ENCODE results near the gene KCNQ1. TPM values are rescaled to one million over a fixed set of nuclear protein-coding genes. Genes with fewer than 3 reads are reported as not detected.

Gene KCNQ1
- total RNA-seq, 3 donors from 2014 or later (not counting 1 experiment from before 2014, with no cell fraction given): 1.9 to 7.8 (median 3.3) TPM

DNA sequence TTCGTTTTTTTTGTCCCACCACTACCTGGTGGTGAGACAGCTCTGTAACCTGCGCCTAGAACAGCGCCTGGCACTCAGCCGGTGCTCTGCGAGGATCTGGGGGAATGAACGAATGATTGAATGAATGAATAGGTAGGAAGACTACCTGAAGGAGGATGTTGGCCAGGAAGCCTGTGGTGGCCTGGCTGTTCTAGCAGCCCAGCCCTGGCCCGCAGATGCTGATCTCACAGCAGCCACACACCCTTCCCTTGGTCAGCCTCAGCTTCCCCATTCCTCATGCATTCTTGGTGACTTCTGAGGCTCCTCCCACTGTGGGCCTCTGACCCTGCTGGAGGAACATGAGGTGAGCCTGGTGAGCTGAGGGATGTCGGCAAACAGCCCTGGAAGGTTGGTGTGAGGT lies 4.2 kb upstream of the KCNQ1 start:
- Histone ChIP-seq H3K9me3 (ENCODE audit: control insufficient read depth, insufficient read depth, low read length) (no peaks in the 10 kb centered on the region), H3K4me1 (ENCODE audit: control insufficient read depth, insufficient read depth, low read length) (peaks cover 11% of the 10 kb centered on the region), H3K27me3 (ENCODE audit: control insufficient read depth, insufficient read depth, low read length) (peaks cover 4% of the 10 kb centered on the region), H3K36me3 (ENCODE audit: control insufficient read depth, insufficient read depth, low read length) (no peaks in the 10 kb centered on the region), H3K27ac (ENCODE audit: low read length) (no peak overlapping the region), H3K4me3 (ENCODE audit: low read length) (no peak overlapping the region)
- ATAC-seq (peak in 1 of 3 donors; percentile 57), DNase-seq (peak in 1 of 2 donors; percentile 6)
- no peaks in the 10 kb centered on the region for H3K36me3 Mint-ChIP-seq
- peaks cover 18 to 27% of the 10 kb centered on the region in 2 donors for H3K27me3 Mint-ChIP-seq (ENCODE audit: low read depth in 2 of 2)
- no peaks in the 10 kb centered on the region for H3K9me3 Mint-ChIP-seq
- H3K4me3 Mint-ChIP-seq: no peak overlapping the region
- no peak overlapping the region for H3K27ac Mint-ChIP-seq
- intact Hi-C loops (cut with micrococcal nuclease): no loop called here
- TF ChIP-seq CTCF (IDR thresholded peaks at IDR 0.05): no peak
- WGBS (ENCODE audit: insufficient coverage): 67% methylated on average over 8 of the region's 8 CpGs
- H3K4me1 Mint-ChIP-seq: peaks cover 0 to 5% of the 10 kb centered on the region in 2 donors

DNA sequence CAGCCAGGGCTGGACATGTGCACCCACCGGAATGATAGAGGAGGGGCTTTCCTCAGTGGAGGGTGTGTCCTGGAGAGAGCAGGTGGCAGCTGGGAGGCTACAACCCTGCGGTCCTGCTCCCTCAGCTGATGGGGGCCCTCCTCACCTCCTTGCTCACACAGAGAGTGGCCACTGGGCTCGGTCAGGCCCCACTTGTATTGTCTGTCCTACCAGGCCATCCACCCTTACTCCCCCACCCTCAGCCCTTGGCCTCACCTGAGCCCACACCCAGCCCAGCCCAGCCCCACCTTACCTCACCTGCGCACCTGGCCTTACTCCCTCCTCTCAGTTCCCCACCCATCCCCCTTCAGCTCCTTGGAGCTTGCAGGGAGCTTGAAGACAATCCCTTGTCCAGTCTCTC lies 3.6 kb upstream of the KCNQ1 start:
- no peak for DNase-seq
- no peak overlapping the region for H3K27ac Mint-ChIP-seq
- intact Hi-C loops (cut with micrococcal nuclease): no loop called here
- Histone ChIP-seq H3K9me3 (ENCODE audit: control insufficient read depth, insufficient read depth, low read length) (no peaks in the 10 kb centered on the region), H3K4me1 (ENCODE audit: control insufficient read depth, insufficient read depth, low read length) (peaks cover 16% of the 10 kb centered on the region), H3K27ac (ENCODE audit: low read length) (no peak overlapping the region), H3K36me3 (ENCODE audit: control insufficient read depth, insufficient read depth, low read length) (no peaks in the 10 kb centered on the region), H3K27me3 (ENCODE audit: control insufficient read depth, insufficient read depth, low read length) (peaks cover 9% of the 10 kb centered on the region), H3K4me3 (ENCODE audit: low read length) (no peak overlapping the region)
- no peak for ATAC-seq
- H3K4me3 Mint-ChIP-seq: no peak overlapping the region
- H3K36me3 Mint-ChIP-seq: no peaks in the 10 kb centered on the region
- H3K9me3 Mint-ChIP-seq: no peaks in the 10 kb centered on the region
- H3K4me1 Mint-ChIP-seq: peaks cover 0 to 6% of the 10 kb centered on the region in 2 donors
- no peak for TF ChIP-seq CTCF (IDR thresholded peaks at IDR 0.05)
- H3K27me3 Mint-ChIP-seq (ENCODE audit: low read depth in 2 of 2): peaks cover 18 to 27% of the 10 kb centered on the region in 2 donors
- WGBS (ENCODE audit: insufficient coverage): 83% methylated on average over 4 of the region's 4 CpGs

- Histone ChIP-seq H3K9me3 (ENCODE audit: control insufficient read depth, insufficient read depth, low read length) (no peaks in the 10 kb centered on the region), H3K27ac (ENCODE audit: low read length) (no peak overlapping the region), H3K4me3 (ENCODE audit: low read length) (no peak overlapping the region), H3K27me3 (ENCODE audit: control insufficient read depth, insufficient read depth, low read length) (peaks cover 21% of the 10 kb centered on the region), H3K36me3 (ENCODE audit: control insufficient read depth, insufficient read depth, low read length) (no peaks in the 10 kb centered on the region), H3K4me1 (ENCODE audit: control insufficient read depth, insufficient read depth, low read length) (peaks cover 30% of the 10 kb centered on the region)
- TF ChIP-seq CTCF (IDR thresholded peaks at IDR 0.05): no peak
- peak overlapping the region; percentile 10 for H3K4me3 Mint-ChIP-seq
- H3K27me3 Mint-ChIP-seq (ENCODE audit: low read depth in 2 of 2): peaks cover 26 to 34% of the 10 kb centered on the region in 2 donors
- no peaks in the 10 kb centered on the region for H3K36me3 Mint-ChIP-seq
- WGBS (ENCODE audit: insufficient coverage): 92% methylated on average over 1 of the region's 2 CpGs
- H3K9me3 Mint-ChIP-seq: no peaks in the 10 kb centered on the region
- intact Hi-C loops (cut with micrococcal nuclease): no loop called here
- H3K27ac Mint-ChIP-seq: no peak overlapping the region
- peaks cover 0 to 13% of the 10 kb centered on the region in 2 donors for H3K4me1 Mint-ChIP-seq
- ATAC-seq: no peak
- peak in 1 of 2 donors; percentile 81 for DNase-seq
Observed at GRCh38 chr11:2442589-2442988, 2.2 kb upstream of the KCNQ1 start.

GRCh38 chr11:2443406-2443805 lies 1.4 kb upstream of the KCNQ1 start:
- Mint-ChIP-seq H3K4me3 (peak overlapping the region; percentile 25), H3K9me3 (no peaks in the 10 kb centered on the region), H3K27ac (no peak overlapping the region), H3K4me1 (peaks cover 0 to 13% of the 10 kb centered on the region in 2 donors), H3K36me3 (no peaks in the 10 kb centered on the region), H3K27me3 (ENCODE audit: low read depth in 2 of 2) (peaks cover 26 to 34% of the 10 kb centered on the region in 2 donors)
- H3K27me3 ChIP-seq (ENCODE audit: control insufficient read depth, insufficient read depth, low read length): peaks cover 29% of the 10 kb centered on the region
- 81% methylated on average over 11 of the region's 11 CpGs for WGBS (ENCODE audit: insufficient coverage)
- TF ChIP-seq CTCF (IDR thresholded peaks at IDR 0.05): no peak
- DNase-seq (no peak), ATAC-seq (no peak)
- no peaks in the 10 kb centered on the region for H3K9me3 ChIP-seq (ENCODE audit: control insufficient read depth, insufficient read depth, low read length)
- no peaks in the 10 kb centered on the region for H3K36me3 ChIP-seq (ENCODE audit: control insufficient read depth, insufficient read depth, low read length)
- no peak overlapping the region for H3K4me3 ChIP-seq (ENCODE audit: low read length)
- intact Hi-C loops (cut with micrococcal nuclease): no loop called here
- H3K27ac ChIP-seq (ENCODE audit: low read length): no peak overlapping the region
- H3K4me1 ChIP-seq (ENCODE audit: control insufficient read depth, insufficient read depth, low read length): peaks cover 37% of the 10 kb centered on the region
